PC-9 (cell line): ENCODE data around the gene ERBB2.

Source experiments
- CTCF ChIP-seq: fragments of 200-600 bp; sonication (generic); conservative IDR thresholded peaks from 2 replicates; pipeline ENCODE4 v1.6.1; 2017; ENCODE audit warnings: mixed run types, antibody characterized with exemption, mild to moderate bottlenecking, moderate library complexity
- EZH2 ChIP-seq: fragments of 200-600 bp; sonication (generic); IDR thresholded peaks from 2 replicates; pipeline ENCODE4 v1.8.0; 2017; ENCODE audit warnings: antibody characterized with exemption, low read depth

GRCh38 chr17:39663340-39663687 lies 36.5 kb upstream of the ERBB2 start:
- TF ChIP-seq CTCF, result no peak
- no peak for TF ChIP-seq EZH2
